ENCODE results near the gene LRRC3.

Gene LRRC3

GRCh38 chr21:44425895-44426662, 29.2 kb upstream of the LRRC3 start:
- no peaks in the 10 kb centered on the region for H3K27me3 ChIP-seq (ENCODE audit: insufficient read depth, low read length)
- no peaks in the 10 kb centered on the region for H3K79me2 ChIP-seq (ENCODE audit: insufficient read depth, low read length)
- no peak overlapping the region for H2AFZ ChIP-seq (ENCODE audit: low read length)
- no peaks in the 10 kb centered on the region for H4K20me1 ChIP-seq (ENCODE audit: insufficient read depth, low read length)
- no peaks in the 10 kb centered on the region for H3K4me1 ChIP-seq (ENCODE audit: insufficient read depth, low read length, severe bottlenecking)
- H3K9me3 ChIP-seq (ENCODE audit: low read length), result peaks cover 9% of the 10 kb centered on the region
- H3K27ac ChIP-seq (ENCODE audit: low read depth, low read length, poor library complexity, severe bottlenecking), result no peak overlapping the region
- no peaks in the 10 kb centered on the region for H3K9me2 ChIP-seq (ENCODE audit: low read depth, low read length)
- no peak overlapping the region for H3K4me3 ChIP-seq (ENCODE audit: low read depth, low read length, poor library complexity, severe bottlenecking)
- TF ChIP-seq CTCF (IDR thresholded peaks at IDR 0.05; ENCODE audit: low read length) (no peak), EZH2 (IDR thresholded peaks at IDR 0.05; ENCODE audit: borderline replicate concordance, low read length) (no peak)
- no peak overlapping the region for H3K4me2 ChIP-seq (ENCODE audit: low read length)
- H3F3A ChIP-seq (ENCODE audit: insufficient read depth, low read length), result peaks cover 8% of the 10 kb centered on the region; the same call in 1 of the 2 replicates
- H3K36me3 ChIP-seq (ENCODE audit: insufficient read depth, low read length), result no peaks in the 10 kb centered on the region
- no peak overlapping the region for H3K9ac ChIP-seq (ENCODE audit: low read length)

- Histone ChIP-seq H3K4me2 (ENCODE audit: low read length) (no peak overlapping the region), H3K36me3 (ENCODE audit: insufficient read depth, low read length) (no peaks in the 10 kb centered on the region), H3K4me1 (ENCODE audit: insufficient read depth, low read length, severe bottlenecking) (no peaks in the 10 kb centered on the region), H3K9ac (ENCODE audit: low read length) (no peak overlapping the region), H3K27ac (ENCODE audit: low read depth, low read length, poor library complexity, severe bottlenecking) (no peak overlapping the region), H3K79me2 (ENCODE audit: insufficient read depth, low read length) (no peaks in the 10 kb centered on the region), H3F3A (ENCODE audit: insufficient read depth, low read length) (peaks cover 8% of the 10 kb centered on the region; the same call in 1 of the 2 replicates), H3K9me3 (ENCODE audit: low read length) (peaks cover 9% of the 10 kb centered on the region), H4K20me1 (ENCODE audit: insufficient read depth, low read length) (no peaks in the 10 kb centered on the region), H3K9me2 (ENCODE audit: low read depth, low read length) (no peaks in the 10 kb centered on the region), H3K27me3 (ENCODE audit: insufficient read depth, low read length) (no peaks in the 10 kb centered on the region), H3K4me3 (ENCODE audit: low read depth, low read length, poor library complexity, severe bottlenecking) (no peak overlapping the region), H2AFZ (ENCODE audit: low read length) (no peak overlapping the region)
- TF ChIP-seq EZH2 (IDR thresholded peaks at IDR 0.05; ENCODE audit: borderline replicate concordance, low read length) (no peak), CTCF (IDR thresholded peaks at IDR 0.05; ENCODE audit: low read length) (no peak)
Measured at GRCh38 chr21:44426663-44427191, 28.6 kb upstream of the LRRC3 start.

- no peaks in the 10 kb centered on the region for H3K9me2 ChIP-seq (ENCODE audit: low read depth, low read length)
- TF ChIP-seq CTCF (IDR thresholded peaks at IDR 0.05; ENCODE audit: low read length) (no peak), EZH2 (IDR thresholded peaks at IDR 0.05; ENCODE audit: borderline replicate concordance, low read length) (no peak)
- H3F3A ChIP-seq (ENCODE audit: insufficient read depth, low read length), result peaks cover 8% of the 10 kb centered on the region; the same call in 1 of the 2 replicates
- H3K4me3 ChIP-seq (ENCODE audit: low read depth, low read length, poor library complexity, severe bottlenecking), result no peak overlapping the region
- H3K9me3 ChIP-seq (ENCODE audit: low read length), result peaks cover 9% of the 10 kb centered on the region
- H3K27me3 ChIP-seq (ENCODE audit: insufficient read depth, low read length), result no peaks in the 10 kb centered on the region
- H3K27ac ChIP-seq (ENCODE audit: low read depth, low read length, poor library complexity, severe bottlenecking), result no peak overlapping the region
- H3K4me2 ChIP-seq (ENCODE audit: low read length), result no peak overlapping the region
- no peaks in the 10 kb centered on the region for H3K4me1 ChIP-seq (ENCODE audit: insufficient read depth, low read length, severe bottlenecking)
- no peaks in the 10 kb centered on the region for H4K20me1 ChIP-seq (ENCODE audit: insufficient read depth, low read length)
- no peak overlapping the region for H3K9ac ChIP-seq (ENCODE audit: low read length)
- H2AFZ ChIP-seq (ENCODE audit: low read length), result no peak overlapping the region
- no peaks in the 10 kb centered on the region for H3K79me2 ChIP-seq (ENCODE audit: insufficient read depth, low read length)
- no peaks in the 10 kb centered on the region for H3K36me3 ChIP-seq (ENCODE audit: insufficient read depth, low read length)
Measured at GRCh38 chr21:44427241-44428120, 27.8 kb upstream of the LRRC3 start.
